ENCODE measurements around the gene LZTR1.

Gene LZTR1

GRCh38 chr22:20980938-20981722 lies 967 bp upstream of the LZTR1 start:
- DNase-seq (ENCODE audit: low spot score) = no peak

DNA sequence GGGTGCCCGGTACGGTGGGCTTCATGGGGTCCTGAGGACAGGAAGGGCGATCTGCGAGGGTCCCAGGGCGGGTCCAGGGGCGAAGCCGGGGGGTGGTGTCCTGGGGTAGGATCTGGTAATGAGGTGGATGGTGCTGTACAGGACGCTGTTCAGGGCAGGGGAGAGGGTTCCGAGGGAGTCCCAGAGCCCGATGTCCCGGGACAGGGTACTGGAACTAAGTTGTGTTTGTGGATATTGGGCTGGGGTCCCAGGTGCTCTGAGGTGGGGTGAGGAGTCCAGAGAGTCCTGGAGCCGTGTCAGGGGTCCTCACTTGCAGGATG lies 426 bp downstream of the LZTR1 start:
- DNase-seq (ENCODE audit: low spot score) = no peak

DNA sequence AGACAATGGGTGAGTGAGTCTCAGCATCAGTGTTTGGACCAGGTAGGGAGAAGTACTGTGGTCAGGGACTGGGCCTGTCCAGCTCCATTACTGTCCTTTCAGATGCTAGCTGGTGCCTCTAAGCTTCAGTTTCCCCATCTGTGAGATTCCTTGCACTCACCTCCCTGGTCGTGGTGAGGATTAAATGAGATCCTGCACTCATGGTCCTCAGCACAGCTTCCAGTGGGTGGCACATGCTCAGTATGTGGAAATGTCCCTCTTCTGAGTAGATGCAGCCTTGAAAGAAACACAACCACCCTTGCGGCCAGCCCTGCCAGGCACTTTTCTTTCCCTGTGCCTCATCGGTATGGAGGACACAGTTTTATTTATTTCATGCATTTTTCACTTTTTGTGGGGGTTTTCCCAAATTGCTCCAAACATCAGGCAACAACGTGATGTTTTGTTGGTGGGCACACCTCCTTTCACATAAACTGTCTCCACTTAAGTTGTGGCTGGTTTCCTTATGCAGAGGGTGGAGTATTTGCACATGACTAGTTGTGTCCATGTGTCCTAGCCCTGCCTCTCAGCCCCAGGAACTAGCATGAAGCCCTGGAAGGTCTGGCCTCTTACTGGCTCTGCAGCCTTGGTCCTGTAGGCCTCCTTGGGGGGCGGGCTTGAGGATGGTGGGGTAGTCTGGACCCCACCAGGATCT lies 1.1 kb downstream of the LZTR1 start:
- DNase-seq (ENCODE audit: low spot score) = no peak

DNA sequence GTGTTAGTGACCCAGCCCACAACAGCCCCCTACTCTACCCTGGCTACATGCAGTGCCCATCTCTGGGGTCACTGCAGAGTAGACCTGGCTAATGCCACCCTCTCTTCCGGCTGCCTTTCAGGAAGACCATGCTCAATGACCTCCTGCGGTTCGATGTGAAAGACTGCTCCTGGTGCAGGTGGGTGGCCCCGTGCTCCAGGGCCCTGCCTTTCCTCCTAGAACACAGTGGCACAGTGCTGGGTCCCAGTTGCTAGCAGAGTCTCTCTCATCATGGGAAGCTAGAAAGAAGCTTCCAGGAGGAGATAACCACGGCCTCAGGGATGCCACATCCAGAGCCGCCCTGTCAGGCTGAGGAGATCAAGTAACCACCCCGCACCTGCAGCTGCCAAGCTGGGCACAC lies 3.6 kb downstream of the LZTR1 start:
- DNase-seq (ENCODE audit: low spot score) = no peak

DNA sequence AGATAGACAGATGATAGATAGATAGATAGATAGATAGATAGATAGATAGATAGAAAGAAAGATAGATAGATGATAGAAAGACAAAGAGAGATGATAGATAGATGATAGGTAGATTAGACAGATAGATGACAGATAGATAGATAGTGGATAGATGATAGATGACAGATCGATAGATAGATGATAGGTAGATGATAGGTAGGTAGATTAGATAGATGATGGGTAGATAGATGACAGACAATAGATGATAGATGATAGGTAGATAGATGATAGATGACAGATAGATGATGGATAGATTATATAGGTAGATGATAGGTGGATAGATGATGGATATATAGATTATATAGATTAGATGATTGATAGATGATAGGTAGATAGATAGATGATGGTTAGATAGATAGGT lies 4.3 kb downstream of the LZTR1 start:
- no peak for DNase-seq (ENCODE audit: low spot score)

GRCh38 chr22:20987375-20987774 lies 5.3 kb downstream of the LZTR1 start:
- DNase-seq (ENCODE audit: low spot score) = no peak

DNA sequence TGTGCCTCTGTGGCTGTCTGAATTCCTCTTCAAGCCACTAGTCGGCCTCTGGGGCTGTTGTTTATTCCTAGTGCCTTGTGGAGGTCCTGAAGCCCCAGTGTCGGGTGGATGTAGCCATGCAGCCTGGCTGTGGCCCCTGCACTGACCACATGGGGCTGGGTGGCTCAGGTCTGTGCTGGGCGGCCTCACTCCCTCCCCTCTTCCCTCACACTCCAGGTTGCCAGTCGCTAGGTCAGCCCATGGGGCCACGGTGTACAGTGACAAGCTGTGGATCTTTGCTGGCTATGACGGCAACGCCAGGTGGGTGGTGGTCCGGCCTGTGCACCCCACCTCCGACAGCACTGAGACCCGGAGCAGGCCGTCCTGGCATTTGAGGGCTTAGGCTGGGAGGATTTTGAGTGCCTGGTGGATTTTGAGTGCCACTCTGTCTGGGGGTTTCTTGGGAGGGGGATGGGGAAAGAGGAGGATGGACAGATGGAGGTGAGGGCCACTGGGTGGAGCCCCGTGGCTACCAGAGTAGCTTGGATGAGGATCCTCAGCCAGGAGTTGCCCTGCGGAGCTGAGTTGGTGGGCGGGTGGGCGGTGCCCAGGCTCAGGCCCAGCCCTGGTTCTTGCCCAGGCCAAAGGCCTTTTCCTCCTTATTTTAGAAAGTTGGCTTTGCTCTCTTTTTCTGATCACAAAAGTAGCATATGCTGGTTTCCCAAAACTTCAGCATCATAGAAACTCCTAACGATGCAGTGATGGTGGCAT lies 6.7 kb downstream of the LZTR1 start:
- no peak for DNase-seq (ENCODE audit: low spot score)

- no peak for DNase-seq (ENCODE audit: low spot score)
Observed at GRCh38 chr22:20989323-20990138, 7.4 kb downstream of the LZTR1 start.

DNA sequence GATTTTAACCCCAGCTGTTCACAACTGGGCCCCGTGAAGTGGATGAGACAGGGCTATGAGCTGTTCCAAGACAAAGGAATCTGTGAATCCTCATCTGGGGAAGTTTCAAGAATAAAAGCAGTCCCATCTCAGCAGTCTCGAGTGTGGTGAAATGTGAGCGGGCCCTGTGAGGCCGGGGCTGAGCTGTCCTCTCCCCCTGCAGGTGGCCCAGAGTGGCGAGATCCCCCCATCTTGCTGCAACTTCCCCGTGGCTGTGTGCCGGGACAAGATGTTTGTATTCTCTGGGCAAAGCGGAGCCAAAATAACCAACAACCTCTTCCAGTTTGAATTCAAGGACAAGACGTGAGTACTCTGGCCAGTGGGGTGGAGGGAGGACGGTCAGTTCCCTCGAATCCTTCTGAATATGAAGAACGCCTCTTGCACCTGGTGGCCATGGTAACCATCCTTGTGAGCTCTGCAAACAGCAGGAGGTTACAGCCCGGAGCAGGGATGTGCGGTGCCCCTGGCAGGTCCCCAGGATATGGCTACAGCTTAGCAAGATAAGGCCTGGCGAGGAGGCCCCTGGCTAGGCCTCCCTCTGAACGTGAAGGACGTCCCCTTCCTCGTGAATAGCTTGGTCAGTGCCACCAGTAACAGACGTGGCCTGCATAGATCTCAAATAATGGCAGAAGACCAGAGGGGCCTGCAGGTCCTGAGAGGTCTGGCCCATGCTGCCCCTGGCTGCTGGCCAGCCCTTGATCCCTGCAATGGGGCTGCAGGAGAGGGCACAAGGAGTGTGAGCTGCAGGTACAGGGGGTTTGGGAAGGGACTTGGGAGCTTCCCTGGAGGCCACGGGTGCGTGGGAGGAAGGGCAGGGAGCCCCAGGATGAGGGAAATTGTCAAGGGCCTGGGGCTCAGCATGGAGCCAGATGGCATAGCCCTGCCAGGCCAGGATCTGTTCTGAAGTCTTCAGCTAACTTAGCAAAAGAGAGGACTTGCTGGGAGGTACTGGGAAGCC lies 8.4 kb downstream of the LZTR1 start:
- DNase-seq (ENCODE audit: low spot score) = no peak

- no peak for DNase-seq (ENCODE audit: low spot score)
Observed at GRCh38 chr22:20991252-20992055, 9.4 kb downstream of the LZTR1 start.

GRCh38 chr22:20992056-20992442 lies 10.0 kb downstream of the LZTR1 start:
- no peak for DNase-seq (ENCODE audit: low spot score)

GRCh38 chr22:20992456-20993303 lies 10.6 kb downstream of the LZTR1 start:
- DNase-seq (ENCODE audit: low spot score) = no peak

DNA sequence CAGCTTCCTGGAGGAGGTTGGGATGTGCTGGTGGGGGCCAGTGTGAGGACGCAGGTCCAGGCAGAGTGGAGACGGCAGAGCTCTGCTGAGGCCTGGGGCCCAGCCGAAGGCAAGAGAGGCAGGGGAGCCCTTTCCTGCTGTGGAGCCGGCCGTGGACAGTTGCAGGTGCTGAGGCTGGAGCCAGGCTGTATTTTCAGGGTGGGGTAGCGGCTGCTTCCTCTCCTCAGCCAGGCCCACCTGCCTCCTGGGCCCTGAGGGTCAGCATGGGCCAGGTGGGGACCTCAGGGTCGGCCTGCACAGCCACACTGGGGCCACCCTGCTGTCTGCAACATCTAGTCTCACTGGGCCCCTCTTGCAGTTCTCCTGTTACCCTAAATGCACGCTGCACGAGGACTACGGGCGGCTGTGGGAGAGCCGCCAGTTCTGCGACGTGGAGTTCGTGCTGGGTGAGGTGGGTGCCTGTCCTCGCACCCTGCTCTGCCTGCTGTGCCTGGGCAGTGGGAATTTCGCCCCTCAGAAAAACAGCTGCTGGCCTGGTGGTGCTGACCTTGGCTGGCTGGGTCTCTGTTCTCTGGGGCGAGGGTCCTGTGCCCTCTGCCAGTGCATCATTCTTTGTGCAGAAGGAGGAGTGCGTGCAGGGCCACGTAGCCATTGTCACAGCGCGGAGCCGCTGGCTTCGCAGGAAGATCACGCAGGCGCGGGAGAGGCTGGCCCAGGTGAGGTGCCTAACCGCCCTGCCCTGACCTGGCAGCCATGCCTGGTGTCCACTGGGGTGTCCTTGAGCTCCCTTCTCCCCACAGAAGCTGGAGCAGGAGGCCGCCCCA lies 11.4 kb downstream of the LZTR1 start:
- no peak for DNase-seq (ENCODE audit: low spot score)

- no peak for DNase-seq (ENCODE audit: low spot score)
Observed at GRCh38 chr22:20994128-20994901, 12.2 kb downstream of the LZTR1 start.

GRCh38 chr22:20994902-20995241 lies 12.8 kb downstream of the LZTR1 start:
- no peak for DNase-seq (ENCODE audit: low spot score)

GRCh38 chr22:20995329-20996030 lies 13.4 kb downstream of the LZTR1 start:
- DNase-seq (ENCODE audit: low spot score) = no peak

DNA sequence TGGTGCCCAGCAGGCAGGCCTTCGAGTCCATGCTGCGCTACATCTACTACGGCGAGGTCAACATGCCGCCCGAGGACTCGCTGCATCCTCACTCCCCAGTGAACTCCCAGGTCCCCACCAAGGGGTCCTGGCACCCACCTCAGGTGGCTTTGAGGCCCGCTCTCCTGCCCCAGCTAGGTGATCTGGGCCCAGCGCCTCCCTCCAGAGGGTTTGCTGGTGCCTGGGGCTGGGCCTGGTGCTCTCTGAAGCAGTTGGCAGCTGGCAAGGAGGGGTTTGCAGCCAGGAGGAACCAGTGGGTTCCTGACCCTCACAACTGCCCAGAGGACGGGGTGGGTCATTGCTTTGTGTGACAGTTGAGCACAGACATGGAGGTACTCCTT lies 13.9 kb downstream of the LZTR1 start:
- no peak for DNase-seq (ENCODE audit: low spot score)

All from putamen (tissue), 1 donor.